H9 (cell line): ENCODE data around the gene SCN10A. TPM values are rescaled to one million over a fixed set of nuclear protein-coding genes. Genes with fewer than 3 reads are reported as not detected.

ENCODE experiments used
- DNase-seq: peaks from one replicate; pipeline ENCODE4 v3.0.0-alpha.2; 2017
- H2AFZ ChIP-seq: one replicate; pipeline ENCODE4 v1.6.1; 2013; ENCODE audit warnings: mild to moderate bottlenecking, low read length, control low read depth, moderate library complexity
- H2AK5ac ChIP-seq: 2 replicates; pipeline ENCODE4 v1.6.1; 2013; ENCODE audit warnings: low read length, control low read depth, mixed read lengths; ENCODE audit not compliant: insufficient read length
- H2BK120ac ChIP-seq: one replicate; pipeline ENCODE4 v1.6.1; 2013; ENCODE audit warnings: low read depth, mild to moderate bottlenecking, low read length, control low read depth, inconsistent platforms; ENCODE audit not compliant: poor library complexity, severe bottlenecking
- H2BK12ac ChIP-seq: 2 replicates; pipeline ENCODE4 v1.6.1; 2013; ENCODE audit warnings: low read length, control low read depth, mixed read lengths, low read depth; ENCODE audit not compliant: insufficient read length
- H2BK15ac ChIP-seq: 2 replicates; pipeline ENCODE4 v1.6.1; 2013; ENCODE audit warnings: low read depth, low read length, control low read depth
- H2BK20ac ChIP-seq: one replicate; pipeline ENCODE4 v1.6.1; 2013; ENCODE audit warnings: low read depth, mild to moderate bottlenecking, low read length, control low read depth, inconsistent platforms; ENCODE audit not compliant: poor library complexity, severe bottlenecking
- H2BK5ac ChIP-seq: 2 replicates; pipeline ENCODE4 v1.6.1; 2013; ENCODE audit warnings: low read length, control low read depth, mixed read lengths; ENCODE audit not compliant: insufficient read length
- H3K14ac ChIP-seq: 2 replicates; pipeline ENCODE4 v1.6.1; 2013; ENCODE audit warnings: low read length, control low read depth; ENCODE audit not compliant: insufficient read depth
- H3K18ac ChIP-seq: 2 replicates; pipeline ENCODE4 v1.6.1; 2013; ENCODE audit warnings: low read depth, mild to moderate bottlenecking, mixed read lengths, low read length, control low read depth; ENCODE audit not compliant: insufficient read length
- H3K23ac ChIP-seq: 2 replicates; pipeline ENCODE4 v1.6.1; 2013; ENCODE audit warnings: low read length, control low read depth, mixed read lengths, low read depth; ENCODE audit not compliant: insufficient read length
- H3K23me2 ChIP-seq: 2 replicates; pipeline ENCODE4 v1.6.1; 2013; ENCODE audit warnings: low read depth, mild to moderate bottlenecking, mixed read lengths, low read length, control low read depth; ENCODE audit not compliant: insufficient read length, poor library complexity, severe bottlenecking
- H3K27ac ChIP-seq: 2 replicates; pipeline ENCODE4 v1.5.1; 2013; ENCODE audit warnings: low read length, control low read depth, mixed read lengths, low read depth; ENCODE audit not compliant: insufficient read length
- H3K27me3 ChIP-seq: 2 replicates; pipeline ENCODE4 v1.6.1; 2013; ENCODE audit warnings: low read length, control low read depth, inconsistent platforms; ENCODE audit not compliant: insufficient read depth
- H3K4ac ChIP-seq: 2 replicates; pipeline ENCODE4 v1.6.1; 2013; ENCODE audit warnings: low read depth, mild to moderate bottlenecking, control low read depth, inconsistent platforms, low read length, moderate library complexity
- H3K4me1 ChIP-seq: 2 replicates; pipeline ENCODE4 v1.6.1; 2013; ENCODE audit warnings: low read length, control low read depth, inconsistent platforms; ENCODE audit not compliant: insufficient read depth
- H3K4me2 ChIP-seq: 2 replicates; pipeline ENCODE4 v1.6.1; 2013; ENCODE audit warnings: low read length, control low read depth, mixed read lengths; ENCODE audit not compliant: insufficient read length, insufficient read depth
- H3K56ac ChIP-seq: 2 replicates; pipeline ENCODE4 v1.6.1; 2013; ENCODE audit warnings: low read depth, mild to moderate bottlenecking, mixed read lengths, low read length, control low read depth; ENCODE audit not compliant: insufficient read length
- H3K79me1 ChIP-seq: 2 replicates; pipeline ENCODE4 v1.6.1; 2013; ENCODE audit warnings: low read depth, mild to moderate bottlenecking, moderate library complexity, low read length, control low read depth, inconsistent platforms; ENCODE audit not compliant: insufficient read depth, poor library complexity, severe bottlenecking
- H3K79me2 ChIP-seq: 2 replicates; pipeline ENCODE4 v1.6.1; 2013; ENCODE audit warnings: low read length, control low read depth, inconsistent platforms; ENCODE audit not compliant: insufficient read depth
- H3K9ac ChIP-seq: 2 replicates; pipeline ENCODE4 v1.6.1; 2013; ENCODE audit warnings: low read length, control low read depth, mixed read lengths; ENCODE audit not compliant: insufficient read length; ENCODE audit errors: extremely low read depth
- H3K9me3 ChIP-seq: one replicate; pipeline ENCODE4 v1.6.1; 2013; ENCODE audit warnings: low read depth, low read length, inconsistent platforms; ENCODE audit not compliant: control insufficient read depth
- H3T11ph ChIP-seq: one replicate; pipeline ENCODE4 v1.6.1; 2013; ENCODE audit warnings: mild to moderate bottlenecking, low read length, control low read depth, inconsistent platforms
- H4K20me1 ChIP-seq: one replicate; pipeline ENCODE4 v1.6.1; 2013; ENCODE audit not compliant: control insufficient read depth, insufficient read length, insufficient read depth
- H4K5ac ChIP-seq: 2 replicates; pipeline ENCODE4 v1.6.1; 2013; ENCODE audit warnings: low read depth, mild to moderate bottlenecking, mixed read lengths, low read length, control low read depth; ENCODE audit not compliant: insufficient read length
- H4K8ac ChIP-seq: replicated peaks from 2 replicates; pipeline ENCODE4 v1.6.1; 2013; ENCODE audit warnings: low read length, control low read depth, mixed read lengths, low read depth; ENCODE audit not compliant: insufficient read length
- H4K91ac ChIP-seq: 2 replicates; pipeline ENCODE4 v1.6.1; 2013; ENCODE audit warnings: low read depth, mild to moderate bottlenecking, moderate library complexity, mixed read lengths, low read length, control low read depth; ENCODE audit not compliant: insufficient read length
- H3K27ac Mint-ChIP-seq, 3 experiments: 2 replicates in 2 of 3; 3 replicates in 1 of 3; pipeline ENCODE4 v1.8.0; 2020 to 2021; ENCODE audit warnings: mixed read lengths in 3 of 3, mild to moderate bottlenecking in 1 of 3, moderate library complexity in 1 of 3
- H3K27me3 Mint-ChIP-seq: 2 replicates; pipeline ENCODE4 v1.8.0; 2021; ENCODE audit warnings: low read depth, mild to moderate bottlenecking, moderate library complexity, mixed read lengths
- H3K36me3 Mint-ChIP-seq, 3 experiments: 2 replicates in 2 of 3; 3 replicates in 1 of 3; pipeline ENCODE4 v1.8.0; 2020 to 2021; ENCODE audit warnings: low read depth in 3 of 3, mixed read lengths in 3 of 3; ENCODE audit not compliant: insufficient read depth in 1 of 3
- H3K4me1 Mint-ChIP-seq, 2 experiments: 2 replicates each; pipeline ENCODE4 v1.8.0; 2020; ENCODE audit warnings: mixed read lengths in 2 of 2
- H3K4me3 Mint-ChIP-seq, 2 experiments: 2 replicates in 1 of 2; 3 replicates in 1 of 2; pipeline ENCODE4 v1.8.0; 2020 to 2021; ENCODE audit warnings: mild to moderate bottlenecking in 2 of 2, mixed read lengths in 2 of 2, moderate library complexity in 1 of 2
- H3K9me3 Mint-ChIP-seq, 2 experiments: 2 replicates in 1 of 2; 3 replicates in 1 of 2; pipeline ENCODE4 v1.8.0; 2020; ENCODE audit warnings: mild to moderate bottlenecking in 2 of 2, mixed read lengths in 2 of 2, moderate library complexity in 1 of 2
- CTCF ChIP-seq: fragments of 200-600 bp; sonication (generic); conservative IDR thresholded peaks from 3 replicates; pipeline ENCODE4 v1.8.0; 2021; ENCODE audit warnings: antibody characterized with exemption, mild to moderate bottlenecking
- WGBS: extraction: QIAGEN DNeasy Blood & Tissue Kit; methylation state at CpG from one replicate; pipeline ENCODE4 v1.1.7; 2013; ENCODE audit warnings: missing lambda C conversion rate, low lambda C conversion rate, mixed read lengths; ENCODE audit not compliant: insufficient read length; ENCODE audit errors: extremely low coverage; 5-methylcytosine and 5-hydroxymethylcytosine counted together
- total RNA-seq: library from RNA; stranded (reverse); gene quantifications from 2 replicates; pipeline ENCODE4 v1.2.1, GENCODE V29; 2021

SCN10A gene
- total RNA-seq, 1 experiment from 2014 or later: not detected

- Histone ChIP-seq H2BK120ac (no peak overlapping the region), H3K9ac (no peak overlapping the region), H3K4me1 (no peaks in the 10 kb centered on the region), H3K27ac (no peak overlapping the region), H2AFZ (no peak overlapping the region), H2BK12ac (no peak overlapping the region), H3K14ac (no peak overlapping the region), H2AK5ac (no peak overlapping the region), H4K91ac (no peak overlapping the region), H3K4ac (no peak overlapping the region), H3K79me2 (no peaks in the 10 kb centered on the region), H2BK20ac (no peak overlapping the region), H3K18ac (no peak overlapping the region), H4K20me1 (no peaks in the 10 kb centered on the region), H3T11ph (no peak overlapping the region), H3K79me1 (no peaks in the 10 kb centered on the region), H3K23me2 (no peaks in the 10 kb centered on the region), H3K56ac (no peak overlapping the region), H3K27me3 (no peaks in the 10 kb centered on the region), H3K9me3 (no peaks in the 10 kb centered on the region), H2BK5ac (no peak overlapping the region), H4K8ac (no peak overlapping the region), H4K5ac (no peak overlapping the region), H3K4me2 (no peak overlapping the region), H2BK15ac (no peak overlapping the region), H3K23ac (no peak overlapping the region)
- no peak for DNase-seq
- H3K36me3 Mint-ChIP-seq: no peaks in the 10 kb centered on the region
- no peaks in the 10 kb centered on the region for H3K9me3 Mint-ChIP-seq
- no peak overlapping the region; a peak in 1 of 7 replicates for H3K27ac Mint-ChIP-seq
- WGBS: no CpG with 5 or more reads among the region's 7 CpGs
- peaks cover 5% of the 10 kb centered on the region for H3K27me3 Mint-ChIP-seq
- peaks cover 3 to 4% of the 10 kb centered on the region in 2 experiments for H3K4me1 Mint-ChIP-seq
- TF ChIP-seq CTCF: no peak
- no peak overlapping the region for H3K4me3 Mint-ChIP-seq
Observed at GRCh38 chr3:38726751-38727150, 89.3 kb downstream of the SCN10A start.
